Astrocyte of the cerebellum (primary cell): ENCODE measurements around the gene OR52E2.

Experiments
- DNase-seq: peaks from one replicate; pipeline ENCODE4 v3.0.0-alpha.2; 2011; ENCODE audit warnings: low read depth
- H3K4me3 ChIP-seq: 2 replicates; pipeline ENCODE4 v1.5.1; 2011; ENCODE audit warnings: mild to moderate bottlenecking, low read depth, low read length, moderate library complexity
- CTCF ChIP-seq: IDR thresholded peaks from 2 replicates; pipeline ENCODE4 v1.5.1; 2012; ENCODE audit warnings: low read length, low read depth, moderate library complexity, mild to moderate bottlenecking; ENCODE audit errors: missing control alignments
- in situ Hi-C: cut with HindIII; loops from 2 replicates; pipeline ENCODE4 v1.10.0; 2017; ENCODE audit warnings: low sequenced_read_pairs

OR52E2 gene

GRCh38 chr11:5036669-5037068 lies 22.8 kb downstream of the OR52E2 start:
- no peak for DNase-seq
- TF ChIP-seq CTCF, result no peak
- H3K4me3 ChIP-seq, result no peak overlapping the region
- in situ Hi-C loops, result no loop called here

- TF ChIP-seq CTCF, result no peak
- DNase-seq, result no peak
- no peak overlapping the region for H3K4me3 ChIP-seq
- in situ Hi-C loops, result no loop called here
These were observed 37.4 kb downstream of the OR52E2 start for GRCh38 chr11:5021996-5022395.

GRCh38 chr11:5013012-5013411 lies 46.4 kb downstream of the OR52E2 start:
- no peak for DNase-seq
- no peak overlapping the region for H3K4me3 ChIP-seq
- TF ChIP-seq CTCF, result no peak
- in situ Hi-C loops, result no loop called here

- no peak for DNase-seq
- no peak overlapping the region for H3K4me3 ChIP-seq
- no peak for TF ChIP-seq CTCF
- in situ Hi-C loops, result no loop called here
These were observed 48.2 kb downstream of the OR52E2 start for GRCh38 chr11:5011254-5011653.
